Lower leg skin (tissue), 3 donors: Measurements from ENCODE around the gene PRKCE.

ENCODE experiments used
- POLR2A ChIP-seq, 2 donors: fragments of 450-650 bp; IDR thresholded peaks; one replicate each; pipeline ENCODE4 v1.6.1; 2016 to 2017; ENCODE audit warnings: antibody characterized with exemption in 2 of 2, mild to moderate bottlenecking in 1 of 2, moderate library complexity in 1 of 2
- TF ChIP-seq, protein P1 (sequence below), 3 donors: fragments of 450-650 bp; IDR thresholded peaks; one replicate each; pipeline ENCODE4 v1.5.1; 2016; ENCODE audit warnings: antibody characterized with exemption in 3 of 3, mild to moderate bottlenecking in 3 of 3, moderate library complexity in 2 of 3

DNA sequence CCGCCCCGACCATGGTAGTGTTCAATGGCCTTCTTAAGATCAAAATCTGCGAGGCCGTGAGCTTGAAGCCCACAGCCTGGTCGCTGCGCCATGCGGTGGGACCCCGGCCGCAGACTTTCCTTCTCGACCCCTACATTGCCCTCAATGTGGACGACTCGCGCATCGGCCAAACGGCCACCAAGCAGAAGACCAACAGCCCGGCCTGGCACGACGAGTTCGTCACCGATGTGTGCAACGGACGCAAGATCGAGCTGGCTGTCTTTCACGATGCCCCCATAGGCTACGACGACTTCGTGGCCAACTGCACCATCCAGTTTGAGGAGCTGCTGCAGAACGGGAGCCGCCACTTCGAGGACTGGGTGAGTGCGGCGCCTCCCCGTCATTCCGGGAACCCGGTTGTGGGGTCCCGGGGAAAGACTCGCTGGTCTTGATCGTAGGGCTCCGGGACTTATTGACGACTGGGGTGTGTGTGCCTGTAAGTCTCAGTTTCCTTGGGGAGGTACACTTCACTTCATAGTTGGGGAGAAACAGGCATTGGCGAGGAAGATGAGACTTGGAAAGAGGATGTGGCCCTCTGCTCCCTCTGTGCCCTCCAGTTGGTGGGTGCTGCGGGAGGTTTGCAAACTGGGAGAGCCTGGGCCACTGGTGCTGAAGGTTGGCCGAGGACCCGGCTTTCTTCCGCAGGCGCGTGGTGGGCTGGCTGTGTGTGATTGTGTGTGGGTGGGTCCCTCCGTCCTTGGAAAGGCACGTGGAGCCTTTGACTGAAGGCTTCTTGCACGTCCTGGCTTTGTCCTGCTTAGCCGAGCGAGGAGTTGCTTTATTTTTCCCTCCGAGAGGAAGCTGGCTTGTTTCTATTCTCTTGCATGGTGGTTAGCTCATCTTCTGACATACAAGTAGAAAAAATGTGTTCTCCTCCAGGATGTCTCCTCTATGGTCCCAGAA, 886 bp downstream of the PRKCE start:
- TF ChIP-seq, protein P1, sequence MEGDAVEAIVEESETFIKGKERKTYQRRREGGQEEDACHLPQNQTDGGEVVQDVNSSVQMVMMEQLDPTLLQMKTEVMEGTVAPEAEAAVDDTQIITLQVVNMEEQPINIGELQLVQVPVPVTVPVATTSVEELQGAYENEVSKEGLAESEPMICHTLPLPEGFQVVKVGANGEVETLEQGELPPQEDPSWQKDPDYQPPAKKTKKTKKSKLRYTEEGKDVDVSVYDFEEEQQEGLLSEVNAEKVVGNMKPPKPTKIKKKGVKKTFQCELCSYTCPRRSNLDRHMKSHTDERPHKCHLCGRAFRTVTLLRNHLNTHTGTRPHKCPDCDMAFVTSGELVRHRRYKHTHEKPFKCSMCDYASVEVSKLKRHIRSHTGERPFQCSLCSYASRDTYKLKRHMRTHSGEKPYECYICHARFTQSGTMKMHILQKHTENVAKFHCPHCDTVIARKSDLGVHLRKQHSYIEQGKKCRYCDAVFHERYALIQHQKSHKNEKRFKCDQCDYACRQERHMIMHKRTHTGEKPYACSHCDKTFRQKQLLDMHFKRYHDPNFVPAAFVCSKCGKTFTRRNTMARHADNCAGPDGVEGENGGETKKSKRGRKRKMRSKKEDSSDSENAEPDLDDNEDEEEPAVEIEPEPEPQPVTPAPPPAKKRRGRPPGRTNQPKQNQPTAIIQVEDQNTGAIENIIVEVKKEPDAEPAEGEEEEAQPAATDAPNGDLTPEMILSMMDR (IDR thresholded peaks at IDR 0.05) = no peak
- no peak for TF ChIP-seq POLR2A (IDR thresholded peaks at IDR 0.05)
